GM12892 (cell line): ENCODE measurements around the gene FAM114A1.

Experiments used
- POLR2A ChIP-seq: IDR thresholded peaks from 2 replicates; pipeline ENCODE4 v1.6.1; 2011; ENCODE audit warnings: low read depth, low read length, control low read depth
- POLR2AphosphoS5 ChIP-seq: IDR thresholded peaks from 2 replicates; pipeline ENCODE4 v1.6.1; 2011; ENCODE audit warnings: low read depth, low read length, control low read depth

GRCh38 chr4:38930707-38931106 is 63.1 kb downstream of the FAM114A1 start:
- TF ChIP-seq POLR2A (no peak), POLR2AphosphoS5 (no peak)
